ENCODE results near the gene RRM2. TPM values are rescaled to one million over a fixed set of nuclear protein-coding genes. Genes with fewer than 3 reads are reported as not detected.
A peak's percentile ranks its signal among the peaks of the same experiment; 100 is the strongest.

RRM2 gene
- total RNA-seq (10 to 100 TPM in 5 of 7 donors, 1 to 10 TPM in 2; 6.3 to 39.2 (median 14.3) TPM), polyA plus RNA-seq (10 to 100 TPM in 2 of 3 donors, 1 to 10 TPM in 1; 2.3 to 15.6 (median 12.4) TPM)
- long read RNA-seq, donor 1, transcript RRM2-202 (10 exons, 3,673 nt) = major isoform, 11 of 12 reads
- long read RNA-seq, donor 1, partial matches to known transcripts = 0 of 12 reads
- long read RNA-seq, donor 1, other reads (novel, unspliced or antisense) = 0 of 12 reads
- long read RNA-seq, donor 2, transcript RRM2-202 (10 exons, 3,673 nt) = major isoform, 16 of 18 reads
- long read RNA-seq, donor 2, partial matches to known transcripts = 0 of 18 reads
- long read RNA-seq, donor 2, other reads (novel, unspliced or antisense) = 0 of 18 reads

- no peaks in the 10 kb centered on the region for H3K9me3 ChIP-seq
- intact Hi-C loops (cut with DNase I; ENCODE audit: low total_unique reads) = loop anchor here (10.0 kb wide), 1 partner anchor 282 kb away; no protein-coding TSS in a partner anchor
- H3K4me3 ChIP-seq = peak within 1 kb of the TSS; percentile 30 to 79 (median 62)
- peaks cover 3 to 31% (median 23%) of the 10 kb centered on the region in 7 donors for H3K27me3 ChIP-seq (replicated peaks in 1 of 7)
- WGBS, 5 donors = 0 to 1% (median 0%) methylated on average over 21 to 81 of the region's 81 CpGs
- H3K27ac ChIP-seq = peak within 1 kb of the TSS in 5 of 8 donors; percentile 36 to 89 (median 43)
- H3K4me1 ChIP-seq = peaks cover 34 to 95% (median 60%) of the 10 kb centered on the region in 6 donors
- H3K36me3 ChIP-seq = peaks cover 0 to 11% (median 0%) of the 10 kb centered on the region in 6 donors
- peak in 2 of 11 experiments; percentile 37 to 63 for TF ChIP-seq CTCF (IDR thresholded peaks at IDR 0.05 in 8 of 11, conservative IDR thresholded peaks at IDR 0.05 in 3 of 11)
- peak; percentile 21 to 77 (median 67) for TF ChIP-seq POLR2AphosphoS5 (IDR thresholded peaks at IDR 0.05)
- TF ChIP-seq POLR2A (IDR thresholded peaks at IDR 0.05) = no peak
- DNase-seq = peak; percentile 94
These were observed at the start of gene RRM2 for GRCh38 chr2:10122500-10123280. TSS of gene RRM2 (plus strand) at chr2:10122739. CDS start at chr2:10122799, 60 bp downstream.

GRCh38 chr2:10073706-10074105 is 48.8 kb upstream of the RRM2 start:
- Histone ChIP-seq H3K36me3 (no peaks in the 10 kb centered on the region), H3K4me3 (no peak overlapping the region), H3K27ac (no peak overlapping the region), H3K27me3 (replicated peaks in 1 of 7) (peaks cover 0 to 61% (median 12%) of the 10 kb centered on the region in 7 donors), H3K9me3 (no peaks in the 10 kb centered on the region), H3K4me1 (peaks cover 0 to 15% (median 7%) of the 10 kb centered on the region in 6 donors)
- peak; percentile 63 for DNase-seq
- no peak for TF ChIP-seq POLR2A (IDR thresholded peaks at IDR 0.05)
- TF ChIP-seq CTCF (IDR thresholded peaks at IDR 0.05 in 8 of 11, conservative IDR thresholded peaks at IDR 0.05 in 3 of 11) = no peak
- intact Hi-C loops (cut with DNase I; ENCODE audit: low total_unique reads) = loop anchor here (5.0 to 10.0 kb wide), 2 partner anchors 364 to 591 kb away; no protein-coding TSS in a partner anchor
- 51 to 68% (median 60%) methylated on average over 8 of the region's 8 CpGs for WGBS, 5 donors

- intact Hi-C loops (cut with DNase I; ENCODE audit: low total_unique reads) = loop anchor here (10.0 kb wide), 1 partner anchor 590 kb away; no protein-coding TSS in a partner anchor
- peaks cover 5 to 26% (median 13%) of the 10 kb centered on the region in 6 donors for H3K4me1 ChIP-seq
- DNase-seq = peak; percentile 40
These were observed 47.4 kb upstream of the RRM2 start for GRCh38 chr2:10075101-10075500.

More at GRCh38 chr2:10075101-10075500, 47.4 kb upstream of the RRM2 start:
- H3K4me3 ChIP-seq = no peak overlapping the region
- no peaks in the 10 kb centered on the region for H3K9me3 ChIP-seq
- no peak for TF ChIP-seq POLR2AphosphoS5 (IDR thresholded peaks at IDR 0.05)
- no peak for TF ChIP-seq CTCF (IDR thresholded peaks at IDR 0.05 in 8 of 11, conservative IDR thresholded peaks at IDR 0.05 in 3 of 11)
- TF ChIP-seq POLR2A (IDR thresholded peaks at IDR 0.05) = no peak
- peaks cover 0 to 75% (median 24%) of the 10 kb centered on the region in 7 donors for H3K27me3 ChIP-seq (replicated peaks in 1 of 7)
- H3K36me3 ChIP-seq = no peaks in the 10 kb centered on the region
- WGBS, 5 donors = 77 to 85% (median 85%) methylated on average over 13 of the region's 13 CpGs
- no peak overlapping the region for H3K27ac ChIP-seq
